Dermis microvascular lymphatic vessel endothelial cell (primary cell): ENCODE measurements around the gene LDAH. TPM values are rescaled to one million over a fixed set of nuclear protein-coding genes. Genes with fewer than 3 reads are reported as not detected.
"Not testable (repeated sequence)": the region's sequence is repeated elsewhere in the genome, so short reads cannot be mapped to it uniquely, and the experiment has no call there.

ENCODE experiments used
- DNase-seq, 2 donors: peaks; one replicate each; pipeline versions ENCODE4 v3.0.0 to v3.0.0-alpha.2; 2010; ENCODE audit warnings: low read depth in 2 of 2
- total RNA-seq: library from RNA; depleted of rRNA; stranded (reverse); fragments of >200 nt; gene quantifications from 2 replicates; pipeline ENCODE4 v1.2.1, GENCODE V29; 2014

The LDAH gene
- total RNA-seq, 1 donor from 2014 or later: 17.3 TPM

GRCh38 chr2:20723543-20723942 lies 99.4 kb downstream of the LDAH start:
- DNase-seq: peak; percentile 29 to 72

- no peak for DNase-seq
Observed at GRCh38 chr2:20722592-20723240, 100.2 kb downstream of the LDAH start.

GRCh38 chr2:20717641-20718040 lies 105.3 kb downstream of the LDAH start:
- no peak for DNase-seq

GRCh38 chr2:20716164-20716563 lies 106.7 kb downstream of the LDAH start:
- DNase-seq: not testable (repeated sequence)

GRCh38 chr2:20714412-20714811 lies 108.5 kb downstream of the LDAH start:
- not testable (repeated sequence) for DNase-seq

- DNase-seq: not testable (repeated sequence)
Observed at GRCh38 chr2:20713585-20713984, 109.3 kb downstream of the LDAH start.

- DNase-seq: not testable (repeated sequence)
Observed at GRCh38 chr2:20711641-20712040, 111.3 kb downstream of the LDAH start.

- no peak for DNase-seq
Observed at GRCh38 chr2:20707601-20708000, 115.3 kb downstream of the LDAH start.

- no peak for DNase-seq
Observed at GRCh38 chr2:20706786-20707185, 116.1 kb downstream of the LDAH start.

GRCh38 chr2:20706217-20706616 lies 116.7 kb downstream of the LDAH start:
- no peak for DNase-seq

GRCh38 chr2:20704886-20705285 lies 118.0 kb downstream of the LDAH start:
- DNase-seq: no peak

- DNase-seq: no peak
Observed at GRCh38 chr2:20702563-20702962, 120.3 kb downstream of the LDAH start.

- DNase-seq: peak in 1 of 2 donors; percentile 65
Observed at GRCh38 chr2:20698916-20699613, 123.8 kb downstream of the LDAH start.

- DNase-seq: no peak
Observed at GRCh38 chr2:20697322-20697934, 125.5 kb downstream of the LDAH start.

GRCh38 chr2:20696366-20696765 lies 126.5 kb downstream of the LDAH start:
- DNase-seq: no peak

- DNase-seq: no peak
Observed at GRCh38 chr2:20693317-20693716, 129.6 kb downstream of the LDAH start.

- DNase-seq: no peak
Observed at GRCh38 chr2:20692081-20692480, 130.8 kb downstream of the LDAH start.

GRCh38 chr2:20691076-20691734 lies 131.7 kb downstream of the LDAH start:
- DNase-seq: no peak

- no peak for DNase-seq
Observed at GRCh38 chr2:20689428-20690264, 133.3 kb downstream of the LDAH start.

GRCh38 chr2:20687260-20687832 lies 135.6 kb downstream of the LDAH start:
- no peak for DNase-seq

- DNase-seq: no peak
Observed at GRCh38 chr2:20684581-20685063, 138.3 kb downstream of the LDAH start.
